Kidney (tissue), 22 donors: ENCODE measurements around the gene SERPINB13. TPM values are rescaled to one million over a fixed set of nuclear protein-coding genes. Genes with fewer than 3 reads are reported as not detected.

ENCODE experiments used
- DNase-seq, 5 donors: peaks; one replicate each; pipeline ENCODE4 v3.0.0-alpha.2; 2013 to 2020
- FAIRE-seq: peaks from 2 replicates; lab custom pipeline; 2012; peaks lifted over from hg19 to GRCh38; lab: Jason Lieb, UNC
- H3K27ac ChIP-seq, 2 donors: one replicate each; pipeline ENCODE4 v1.7.0; 2013; ENCODE audit warnings: low read depth in 2 of 2, low read length in 2 of 2, inconsistent platforms in 1 of 2
- H3K27me3 ChIP-seq: one replicate; pipeline ENCODE4 v1.7.1; 2013; ENCODE audit warnings: low read length, inconsistent platforms; ENCODE audit not compliant: control insufficient read depth, insufficient read depth
- H3K36me3 ChIP-seq, 3 donors: one replicate each; pipeline versions ENCODE4 v1.7.0 to v1.7.1; 2013; ENCODE audit warnings: low read length in 3 of 3, control low read depth in 1 of 3, inconsistent platforms in 1 of 3; ENCODE audit not compliant: insufficient read depth in 3 of 3, control insufficient read depth in 2 of 3
- H3K4me1 ChIP-seq, 3 donors: one replicate each; pipeline versions ENCODE4 v1.7.0 to v1.7.1; 2013; ENCODE audit warnings: low read length in 3 of 3, inconsistent platforms in 1 of 3, low read depth in 1 of 3; ENCODE audit not compliant: control insufficient read depth in 2 of 3, insufficient read depth in 2 of 3
- H3K4me3 ChIP-seq, 3 donors: one replicate each; pipeline versions ENCODE4 v1.7.0 to v1.8.1; 2013; ENCODE audit warnings: low read length in 3 of 3, control low read depth in 1 of 3, inconsistent platforms in 1 of 3
- H3K9ac ChIP-seq, 3 donors: one replicate each; pipeline versions ENCODE4 v1.7.0 to v1.7.1; 2013; ENCODE audit warnings: low read length in 3 of 3, control low read depth in 1 of 3, inconsistent platforms in 1 of 3
- H3K9me3 ChIP-seq, 3 donors: one replicate each; pipeline versions ENCODE4 v1.7.0 to v1.7.1; 2013; ENCODE audit warnings: low read length in 3 of 3, control low read depth in 1 of 3, inconsistent platforms in 1 of 3; ENCODE audit not compliant: control insufficient read depth in 2 of 3, insufficient read depth in 1 of 3
- intact Hi-C: fragments of 100-400 bp; cut with DNase I; formaldehyde crosslinking; loops from one replicate; pipeline ENCODE4 v1.11.1; 2022
- long read RNA-seq, 10 donors: library from polyadenylated mRNA in 1 of 10; unstranded in 1 of 10; transcript quantifications; one replicate each; pipeline ENCODE4 v2.0.0 and lab custom pipeline, GENCODE V29; 2021 to 2026
- polyA plus RNA-seq: library from polyadenylated mRNA; stranded (reverse); fragments of 350-450 nt; fragmentation: Illumina TruSeq; extraction: RNeasy Lipid Tissue Mini Kit (QIAGEN cat#74804); gene quantifications from one replicate; pipeline ENCODE4 v1.2.3, GENCODE V29; 2014; ENCODE audit warnings: low read depth, low replicate concordance; ENCODE audit not compliant: insufficient read depth
- total RNA-seq: library from RNA; stranded (reverse); fragmentation: NEBNext Ultra II Directional; extraction: Animal tissue kit (Norgen Biotek cat#: 25700); gene quantifications from one replicate; pipeline ENCODE4 v1.2.1, GENCODE V29; 2021
- TF ChIP-seq, protein P1 (sequence below): IDR thresholded peaks from 3 replicates; pipeline ENCODE4 v1.5.1; 2012; ENCODE audit warnings: mild to moderate bottlenecking, moderate library complexity, borderline replicate concordance; ENCODE audit not compliant: insufficient read depth; ENCODE audit errors: extremely low read depth
- donor health status: control.
- donor health status: control.
- donor health status: control.
- donor health status: control.
- donor health status: control.
- donor health status: DM: yes; HTN: yes; CAD: no.
- donor health status: Normal renal cell carcinoma (clear cell type).

Gene SERPINB13, protein sequence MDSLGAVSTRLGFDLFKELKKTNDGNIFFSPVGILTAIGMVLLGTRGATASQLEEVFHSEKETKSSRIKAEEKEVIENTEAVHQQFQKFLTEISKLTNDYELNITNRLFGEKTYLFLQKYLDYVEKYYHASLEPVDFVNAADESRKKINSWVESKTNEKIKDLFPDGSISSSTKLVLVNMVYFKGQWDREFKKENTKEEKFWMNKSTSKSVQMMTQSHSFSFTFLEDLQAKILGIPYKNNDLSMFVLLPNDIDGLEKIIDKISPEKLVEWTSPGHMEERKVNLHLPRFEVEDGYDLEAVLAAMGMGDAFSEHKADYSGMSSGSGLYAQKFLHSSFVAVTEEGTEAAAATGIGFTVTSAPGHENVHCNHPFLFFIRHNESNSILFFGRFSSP
- total RNA-seq (not detected), polyA plus RNA-seq (not detected)
- long read RNA-seq, donor 1: 0 reads
- long read RNA-seq, donor 2: 0 reads
- long read RNA-seq, donor 3: 0 reads
- long read RNA-seq, donor 4: 0 reads
- long read RNA-seq, donor 5: 0 reads
- long read RNA-seq, donor 6: 0 reads
- long read RNA-seq, donor 7: 0 reads
- long read RNA-seq, donor 8: 0 reads
- long read RNA-seq, donor 9: 0 reads
- long read RNA-seq, donor 10: 0 reads

DNA sequence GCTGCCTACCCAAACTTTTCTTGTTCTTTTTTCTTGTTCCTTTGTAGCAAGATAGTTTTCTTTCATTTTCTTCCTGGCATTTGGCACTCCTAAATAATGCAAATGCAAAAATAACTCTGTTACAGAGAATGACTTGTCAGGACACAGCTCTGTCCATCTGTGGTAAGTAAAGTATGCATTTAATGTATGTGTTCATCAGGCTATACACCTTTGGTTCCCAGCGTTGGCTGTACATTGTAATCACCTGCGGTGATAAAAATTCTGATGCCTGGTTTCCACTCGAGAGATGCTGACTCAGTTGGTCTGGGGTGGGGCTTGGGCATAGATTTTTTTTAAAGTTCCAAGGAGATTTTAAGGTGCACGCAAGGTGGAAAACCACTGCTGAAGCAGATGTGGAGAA lies at the start of gene SERPINB13:
TSS of gene SERPINB13 (plus strand) at position 378 of the 400 bp plus-strand sequence. CDS start 1,325 bp downstream, outside the sequence.
- TF ChIP-seq, protein P1, sequence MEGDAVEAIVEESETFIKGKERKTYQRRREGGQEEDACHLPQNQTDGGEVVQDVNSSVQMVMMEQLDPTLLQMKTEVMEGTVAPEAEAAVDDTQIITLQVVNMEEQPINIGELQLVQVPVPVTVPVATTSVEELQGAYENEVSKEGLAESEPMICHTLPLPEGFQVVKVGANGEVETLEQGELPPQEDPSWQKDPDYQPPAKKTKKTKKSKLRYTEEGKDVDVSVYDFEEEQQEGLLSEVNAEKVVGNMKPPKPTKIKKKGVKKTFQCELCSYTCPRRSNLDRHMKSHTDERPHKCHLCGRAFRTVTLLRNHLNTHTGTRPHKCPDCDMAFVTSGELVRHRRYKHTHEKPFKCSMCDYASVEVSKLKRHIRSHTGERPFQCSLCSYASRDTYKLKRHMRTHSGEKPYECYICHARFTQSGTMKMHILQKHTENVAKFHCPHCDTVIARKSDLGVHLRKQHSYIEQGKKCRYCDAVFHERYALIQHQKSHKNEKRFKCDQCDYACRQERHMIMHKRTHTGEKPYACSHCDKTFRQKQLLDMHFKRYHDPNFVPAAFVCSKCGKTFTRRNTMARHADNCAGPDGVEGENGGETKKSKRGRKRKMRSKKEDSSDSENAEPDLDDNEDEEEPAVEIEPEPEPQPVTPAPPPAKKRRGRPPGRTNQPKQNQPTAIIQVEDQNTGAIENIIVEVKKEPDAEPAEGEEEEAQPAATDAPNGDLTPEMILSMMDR: no peak
- H3K4me3 ChIP-seq: no peak within 1 kb of the TSS
- intact Hi-C loops: no loop called here
- H3K27me3 ChIP-seq: no peaks in the 10 kb centered on the region
- no peaks in the 10 kb centered on the region for H3K4me1 ChIP-seq
- DNase-seq (no peak), FAIRE-seq (no peak)
- H3K9ac ChIP-seq: no peak within 1 kb of the TSS
- no peak within 1 kb of the TSS for H3K27ac ChIP-seq
- no peaks in the 10 kb centered on the region for H3K36me3 ChIP-seq
- no peaks in the 10 kb centered on the region for H3K9me3 ChIP-seq

DNA sequence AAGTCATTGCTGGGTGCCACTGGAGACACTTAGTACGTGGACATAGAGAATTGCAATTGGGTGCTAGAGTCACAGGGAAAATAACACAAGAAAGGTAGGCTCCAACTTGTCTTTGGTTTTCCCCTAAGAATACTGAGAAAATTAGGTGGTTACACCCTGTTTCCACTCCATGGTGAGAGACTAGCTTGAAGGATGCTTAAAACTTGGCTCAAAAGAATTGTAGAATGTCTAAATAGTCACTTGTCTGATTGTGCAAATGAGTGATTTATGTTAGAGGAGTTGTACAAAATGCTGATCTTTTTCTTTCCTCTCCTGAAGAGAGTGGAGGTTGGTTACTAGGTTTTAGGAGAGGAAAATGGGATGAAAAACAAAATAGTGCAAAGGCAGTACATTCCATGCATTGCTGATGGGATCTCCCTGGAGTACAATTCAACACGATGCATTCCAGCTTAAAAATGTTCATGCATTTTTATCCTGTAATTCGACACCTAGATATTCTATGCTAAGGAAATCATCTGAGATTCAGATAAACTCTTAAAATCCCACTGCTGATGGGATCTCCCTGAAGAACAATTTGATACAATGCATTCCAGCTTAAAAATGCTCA lies 47.1 kb upstream of the SERPINB13 start:
- no peaks in the 10 kb centered on the region for H3K9me3 ChIP-seq
- intact Hi-C loops: no loop called here
- H3K27me3 ChIP-seq: no peaks in the 10 kb centered on the region
- H3K36me3 ChIP-seq: no peaks in the 10 kb centered on the region
- H3K9ac ChIP-seq: no peak overlapping the region
- peak in 2 of 5 donors; percentile 29 to 58 for DNase-seq
- no peak overlapping the region for H3K27ac ChIP-seq
- no peaks in the 10 kb centered on the region for H3K4me1 ChIP-seq
- TF ChIP-seq, protein P1: no peak
- FAIRE-seq: no peak
- no peak overlapping the region for H3K4me3 ChIP-seq

- no peaks in the 10 kb centered on the region for H3K36me3 ChIP-seq
- TF ChIP-seq, protein P1: no peak
- no peak for DNase-seq
- no peaks in the 10 kb centered on the region for H3K27me3 ChIP-seq
- no peaks in the 10 kb centered on the region for H3K9me3 ChIP-seq
- no peak within 1 kb of the TSS for H3K4me3 ChIP-seq
- intact Hi-C loops: no loop called here
- no peaks in the 10 kb centered on the region for H3K4me1 ChIP-seq
- no peak within 1 kb of the TSS for H3K9ac ChIP-seq
- FAIRE-seq: no peak
- no peak within 1 kb of the TSS for H3K27ac ChIP-seq
Observed at GRCh38 chr18:63542069-63542468, 45.1 kb upstream of the SERPINB13 start, which contains the start of gene SERPINB12. Gene SERPINB12 (plus strand): TSS chr18:63542369. CDS start chr18:63556160, 13,791 bp downstream.
